NT2/D1 (cell line): Measurements from ENCODE around the gene PHACTR1.
"Not testable (repeated sequence)": the region's sequence is repeated elsewhere in the genome, so short reads cannot be mapped to it uniquely, and the experiment has no call there.

Source experiments
- SUZ12 ChIP-seq: IDR thresholded peaks from 2 replicates; pipeline ENCODE4 v1.6.1; 2011; ENCODE audit not compliant: insufficient read length, insufficient read depth; ENCODE audit errors: extremely low read depth
- YY1 ChIP-seq: IDR thresholded peaks from 2 replicates; pipeline ENCODE4 v1.6.1; 2011; ENCODE audit not compliant: insufficient read length, insufficient read depth
- ZNF274 ChIP-seq: IDR thresholded peaks from 2 replicates; pipeline ENCODE4 v1.6.1; 2011; ENCODE audit warnings: mild to moderate bottlenecking, low read depth, low read length

- not testable (repeated sequence) for TF ChIP-seq SUZ12, ZNF274, YY1
These were observed 609.5 kb downstream of the PHACTR1 start for GRCh38 chr6:13326031-13326586.
